ENCODE results near the gene RND1.
"Not testable (repeated sequence)": the region's sequence is repeated elsewhere in the genome, so short reads cannot be mapped to it uniquely, and the experiment has no call there.

RND1 gene

GRCh38 chr12:48868451-48868850, 2.8 kb upstream of the RND1 start:
- no peak for DNase-seq (ENCODE audit: low read depth in 2 of 2)

- no peak for DNase-seq (ENCODE audit: low read depth in 2 of 2)
These were observed 512 bp upstream of the RND1 start for GRCh38 chr12:48866052-48866711.

GRCh38 chr12:48863291-48863690, 2.4 kb downstream of the RND1 start:
- no peak for DNase-seq (ENCODE audit: low read depth in 2 of 2)

- no peak for DNase-seq (ENCODE audit: low read depth in 2 of 2)
These were observed 2.9 kb downstream of the RND1 start for GRCh38 chr12:48862760-48863159.

GRCh38 chr12:48861111-48861510, 4.6 kb downstream of the RND1 start:
- DNase-seq (ENCODE audit: low read depth in 2 of 2): no peak

- not testable (repeated sequence) for DNase-seq (ENCODE audit: low read depth in 2 of 2)
These were observed 5.4 kb downstream of the RND1 start for GRCh38 chr12:48860236-48860635.

GRCh38 chr12:48859607-48860006, 6.1 kb downstream of the RND1 start:
- no peak for DNase-seq (ENCODE audit: low read depth in 2 of 2)

- no peak for DNase-seq (ENCODE audit: low read depth in 2 of 2)
These were observed 7.6 kb downstream of the RND1 start for GRCh38 chr12:48858043-48858442.

- DNase-seq (ENCODE audit: low read depth in 2 of 2): no peak
These were observed 8.2 kb downstream of the RND1 start for GRCh38 chr12:48857278-48857994.

GRCh38 chr12:48856379-48856778, 9.3 kb downstream of the RND1 start:
- DNase-seq (ENCODE audit: low read depth in 2 of 2): no peak

GRCh38 chr12:48854932-48855331, 10.7 kb downstream of the RND1 start:
- not testable (repeated sequence) for DNase-seq (ENCODE audit: low read depth in 2 of 2)

GRCh38 chr12:48854488-48854887, 11.2 kb downstream of the RND1 start:
- DNase-seq (ENCODE audit: low read depth in 2 of 2): no peak

GRCh38 chr12:48852734-48853688, 12.7 kb downstream of the RND1 start:
- DNase-seq (ENCODE audit: low read depth in 2 of 2): peak; percentile 68 to 84

- peak; percentile 82 to 83 for DNase-seq (ENCODE audit: low read depth in 2 of 2)
These were observed 13.6 kb downstream of the RND1 start, which contains the start of gene DDX23 for GRCh38 chr12:48851883-48852733. Gene DDX23, minus strand, starts transcription at chr12:48852163. Its CDS starts 6,381 bp downstream, at chr12:48845782.

- DNase-seq (ENCODE audit: low read depth in 2 of 2): not testable (repeated sequence)
These were observed 23.6 kb downstream of the RND1 start for GRCh38 chr12:48842021-48842420.

- DNase-seq (ENCODE audit: low read depth in 2 of 2): no peak
These were observed 27.6 kb downstream of the RND1 start for GRCh38 chr12:48838048-48838447.

- DNase-seq (ENCODE audit: low read depth in 2 of 2): no peak
These were observed 33.2 kb downstream of the RND1 start for GRCh38 chr12:48832321-48833060.

- DNase-seq (ENCODE audit: low read depth in 2 of 2): no peak
These were observed 34.4 kb downstream of the RND1 start for GRCh38 chr12:48831257-48831656.

GRCh38 chr12:48828841-48829575, 36.7 kb downstream of the RND1 start:
- DNase-seq (ENCODE audit: low read depth in 2 of 2): no peak

GRCh38 chr12:48828293-48828692, 37.4 kb downstream of the RND1 start:
- DNase-seq (ENCODE audit: low read depth in 2 of 2): no peak

All from stimulated activated CD8-positive, alpha-beta memory T cell treated with anti-CD3 and anti-CD28 coated beads, Interleukin-7, amount 100 ng/mL, for 1 hour (primary cell).